Measurements from ENCODE around the gene TMEM131. TPM values are rescaled to one million over a fixed set of nuclear protein-coding genes. Genes with fewer than 3 reads are reported as not detected.
"Not testable (repeated sequence)": the region's sequence is repeated elsewhere in the genome, so short reads cannot be mapped to it uniquely, and the experiment has no call there.

The TMEM131 gene
- total RNA-seq, 1 donor from 2014 or later = 32.9 TPM

DNA sequence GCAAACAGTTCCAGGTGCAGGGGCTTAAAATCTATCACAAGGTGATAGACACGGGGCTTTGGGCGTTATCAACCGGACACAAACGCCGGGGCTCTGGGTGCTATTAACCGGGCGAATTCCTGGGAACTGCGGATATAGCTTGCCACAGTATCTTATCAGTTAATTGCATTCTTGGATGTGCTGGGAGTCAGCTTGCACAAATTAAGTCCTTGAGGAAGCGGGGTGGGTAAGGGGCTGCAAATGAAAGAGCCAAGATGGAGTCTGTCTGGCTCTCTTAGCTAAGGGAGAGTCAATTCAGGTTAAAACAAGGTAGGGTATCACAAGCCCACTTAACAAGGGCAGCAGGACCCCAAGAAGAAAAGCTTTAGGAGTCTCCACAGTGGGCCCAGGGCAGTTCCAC is 283.6 kb downstream of the TMEM131 start:
- not testable (repeated sequence) for H3K4me1 ChIP-seq (ENCODE audit: control insufficient read depth in 3 of 3, insufficient read depth in 3 of 3, low read length in 3 of 3); H3K27me3 ChIP-seq (ENCODE audit: control insufficient read depth in 3 of 3, insufficient read depth in 3 of 3, low read length in 3 of 3); H3K9ac ChIP-seq (ENCODE audit: low read depth in 1 of 3, low read length in 3 of 3); H3K27ac ChIP-seq (ENCODE audit: low read depth, low read length); H3K4me3 ChIP-seq (ENCODE audit: low read length in 3 of 3); H3K9me3 ChIP-seq (ENCODE audit: control insufficient read depth in 3 of 3, low read length in 3 of 3); H3K36me3 ChIP-seq (ENCODE audit: control insufficient read depth in 3 of 3, insufficient read depth in 3 of 3, low read length in 3 of 3)

- Histone ChIP-seq H3K27ac (ENCODE audit: low read depth, low read length) (no peak overlapping the region), H3K9me3 (ENCODE audit: control insufficient read depth in 3 of 3, low read length in 3 of 3) (no peaks in the 10 kb centered on the region), H3K4me1 (ENCODE audit: control insufficient read depth in 3 of 3, insufficient read depth in 3 of 3, low read length in 3 of 3) (no peaks in the 10 kb centered on the region), H3K9ac (ENCODE audit: low read depth in 1 of 3, low read length in 3 of 3) (no peak overlapping the region), H3K36me3 (ENCODE audit: control insufficient read depth in 3 of 3, insufficient read depth in 3 of 3, low read length in 3 of 3) (no peaks in the 10 kb centered on the region), H3K4me3 (ENCODE audit: low read length in 3 of 3) (no peak overlapping the region), H3K27me3 (ENCODE audit: control insufficient read depth in 3 of 3, insufficient read depth in 3 of 3, low read length in 3 of 3) (peaks cover 0 to 6% (median 3%) of the 10 kb centered on the region in 3 donors)
These were observed 284.4 kb downstream of the TMEM131 start for GRCh38 chr2:97711394-97711711.

GRCh38 chr2:97708608-97709007 is 287.1 kb downstream of the TMEM131 start:
- Histone ChIP-seq H3K27me3 (ENCODE audit: control insufficient read depth in 3 of 3, insufficient read depth in 3 of 3, low read length in 3 of 3) (peaks cover 0 to 6% (median 3%) of the 10 kb centered on the region in 3 donors), H3K4me3 (ENCODE audit: low read length in 3 of 3) (no peak overlapping the region), H3K27ac (ENCODE audit: low read depth, low read length) (no peak overlapping the region), H3K9ac (ENCODE audit: low read depth in 1 of 3, low read length in 3 of 3) (no peak overlapping the region), H3K36me3 (ENCODE audit: control insufficient read depth in 3 of 3, insufficient read depth in 3 of 3, low read length in 3 of 3) (no peaks in the 10 kb centered on the region), H3K4me1 (ENCODE audit: control insufficient read depth in 3 of 3, insufficient read depth in 3 of 3, low read length in 3 of 3) (no peaks in the 10 kb centered on the region), H3K9me3 (ENCODE audit: control insufficient read depth in 3 of 3, low read length in 3 of 3) (no peaks in the 10 kb centered on the region)

DNA sequence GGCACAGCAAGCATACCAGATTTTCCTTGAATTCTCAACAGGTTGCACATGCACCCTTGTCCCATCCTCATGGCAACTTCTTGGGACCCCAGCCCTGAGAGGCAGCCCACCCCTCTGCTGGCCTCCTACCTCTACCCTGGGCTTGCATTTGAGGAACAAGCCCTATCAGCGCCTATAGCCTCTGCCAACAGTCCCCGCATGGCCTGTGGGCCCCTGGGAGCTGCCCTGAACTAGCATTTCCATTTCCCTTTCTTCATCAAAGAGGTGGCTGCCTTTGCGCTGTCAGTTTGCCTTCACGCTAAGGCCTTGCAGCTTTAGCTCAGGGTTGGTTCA is 287.7 kb downstream of the TMEM131 start:
- Histone ChIP-seq H3K27ac (ENCODE audit: low read depth, low read length) (no peak overlapping the region), H3K27me3 (ENCODE audit: control insufficient read depth in 3 of 3, insufficient read depth in 3 of 3, low read length in 3 of 3) (peaks cover 0 to 6% (median 3%) of the 10 kb centered on the region in 3 donors), H3K9ac (ENCODE audit: low read depth in 1 of 3, low read length in 3 of 3) (no peak overlapping the region), H3K9me3 (ENCODE audit: control insufficient read depth in 3 of 3, low read length in 3 of 3) (no peaks in the 10 kb centered on the region), H3K4me3 (ENCODE audit: low read length in 3 of 3) (no peak overlapping the region), H3K36me3 (ENCODE audit: control insufficient read depth in 3 of 3, insufficient read depth in 3 of 3, low read length in 3 of 3) (no peaks in the 10 kb centered on the region), H3K4me1 (ENCODE audit: control insufficient read depth in 3 of 3, insufficient read depth in 3 of 3, low read length in 3 of 3) (no peaks in the 10 kb centered on the region)

DNA sequence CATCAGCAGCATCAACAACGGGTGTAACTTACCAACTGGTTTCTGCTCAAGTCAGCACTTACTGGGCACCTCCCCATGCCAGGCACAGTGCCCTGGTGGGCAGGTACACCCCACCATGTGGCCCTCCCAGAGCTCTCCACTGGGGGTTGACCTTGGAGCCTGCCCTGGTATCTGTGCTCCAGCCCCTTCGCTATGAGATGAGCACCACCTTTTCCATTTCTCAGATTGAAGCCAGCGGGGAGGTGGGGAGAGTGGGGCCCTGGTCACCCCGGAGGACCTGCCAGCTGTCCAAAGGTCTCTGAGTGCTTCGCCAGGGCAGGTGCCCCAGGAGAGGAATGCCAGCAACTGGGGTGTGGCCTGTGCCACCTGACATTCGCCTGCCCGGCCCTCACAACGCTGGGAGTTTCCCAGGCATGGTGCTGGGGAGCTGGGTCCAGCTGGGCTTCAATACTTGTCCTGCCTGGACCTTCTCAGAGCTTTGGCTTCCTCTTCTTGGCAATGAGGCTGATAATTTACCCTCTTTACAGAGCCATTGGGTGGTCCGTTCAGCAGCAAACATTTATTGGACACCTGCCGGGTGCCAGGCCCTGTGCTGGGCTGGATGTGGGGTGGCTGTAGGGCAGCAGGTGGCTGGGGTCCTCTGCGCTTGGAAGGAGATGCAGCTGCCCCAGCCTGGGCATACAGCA is 288.2 kb downstream of the TMEM131 start:
- no peak overlapping the region for H3K9ac ChIP-seq (ENCODE audit: low read depth in 1 of 3, low read length in 3 of 3)
- no peaks in the 10 kb centered on the region for H3K9me3 ChIP-seq (ENCODE audit: control insufficient read depth in 3 of 3, low read length in 3 of 3)
- no peak overlapping the region for H3K27ac ChIP-seq (ENCODE audit: low read depth, low read length)
- no peaks in the 10 kb centered on the region for H3K4me1 ChIP-seq (ENCODE audit: control insufficient read depth in 3 of 3, insufficient read depth in 3 of 3, low read length in 3 of 3)
- peaks cover 0 to 6% (median 3%) of the 10 kb centered on the region in 3 donors for H3K27me3 ChIP-seq (ENCODE audit: control insufficient read depth in 3 of 3, insufficient read depth in 3 of 3, low read length in 3 of 3)
- H3K4me3 ChIP-seq (ENCODE audit: low read length in 3 of 3) = no peak overlapping the region
- no peaks in the 10 kb centered on the region for H3K36me3 ChIP-seq (ENCODE audit: control insufficient read depth in 3 of 3, insufficient read depth in 3 of 3, low read length in 3 of 3)

DNA sequence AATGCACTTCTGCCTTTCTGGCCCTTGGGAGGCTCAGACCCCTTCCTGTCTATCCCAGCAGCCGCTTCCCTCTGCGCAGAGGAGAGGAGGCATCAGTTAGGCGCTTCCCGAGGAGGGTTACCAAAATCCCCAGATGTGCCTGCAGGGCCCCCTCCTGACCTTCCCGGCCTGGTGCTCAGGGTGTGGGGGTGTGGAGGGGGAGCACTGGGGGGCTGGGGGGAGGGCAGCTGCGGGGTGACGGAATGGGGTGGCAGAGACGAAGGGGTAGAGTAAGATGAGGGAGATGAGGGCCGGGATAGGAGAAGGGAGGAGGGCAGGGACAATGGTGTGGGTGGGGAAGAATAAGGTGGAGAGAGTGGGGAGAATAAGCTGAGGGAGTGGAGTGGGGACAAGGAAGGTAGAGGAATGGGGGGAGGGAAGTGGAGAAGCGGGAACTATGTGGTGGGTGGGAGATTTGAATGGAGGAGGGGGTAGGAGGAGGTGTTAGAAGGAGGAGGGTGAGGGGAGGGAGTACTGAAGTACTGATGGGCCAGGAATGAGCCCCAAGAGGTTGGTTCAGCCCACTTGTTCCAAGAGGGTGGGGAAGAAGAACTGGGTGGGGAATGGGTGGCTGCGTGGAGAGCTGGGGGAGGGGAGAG is 288.9 kb downstream of the TMEM131 start:
- Histone ChIP-seq H3K36me3 (ENCODE audit: control insufficient read depth in 3 of 3, insufficient read depth in 3 of 3, low read length in 3 of 3) (no peaks in the 10 kb centered on the region), H3K27ac (ENCODE audit: low read depth, low read length) (no peak overlapping the region), H3K9me3 (ENCODE audit: control insufficient read depth in 3 of 3, low read length in 3 of 3) (no peaks in the 10 kb centered on the region), H3K4me3 (ENCODE audit: low read length in 3 of 3) (no peak overlapping the region), H3K27me3 (ENCODE audit: control insufficient read depth in 3 of 3, insufficient read depth in 3 of 3, low read length in 3 of 3) (peaks cover 0 to 6% (median 3%) of the 10 kb centered on the region in 3 donors), H3K4me1 (ENCODE audit: control insufficient read depth in 3 of 3, insufficient read depth in 3 of 3, low read length in 3 of 3) (no peaks in the 10 kb centered on the region), H3K9ac (ENCODE audit: low read depth in 1 of 3, low read length in 3 of 3) (no peak overlapping the region)

Small RNAs within 50 kb of the gene (small RNA-seq; reads per million reads assigned to genes)
- gene HMGN1P36 (not detected), gene RNU7-96P (not detected)

Other genes starting within 250 kb of the TMEM131 start
- not detected for gene VWA3B, start 91.2 kb upstream of the TMEM131 start, total RNA-seq